Measurements from ENCODE around the gene STARD10. TPM values are rescaled to one million over a fixed set of nuclear protein-coding genes. Genes with fewer than 3 reads are reported as not detected.
"Not testable (repeated sequence)": the region's sequence is repeated elsewhere in the genome, so short reads cannot be mapped to it uniquely, and the experiment has no call there.

The STARD10 gene
- total and polyA plus RNA-seq, 11 donors: 35.2 to 237 (median 55.2) TPM

DNA sequence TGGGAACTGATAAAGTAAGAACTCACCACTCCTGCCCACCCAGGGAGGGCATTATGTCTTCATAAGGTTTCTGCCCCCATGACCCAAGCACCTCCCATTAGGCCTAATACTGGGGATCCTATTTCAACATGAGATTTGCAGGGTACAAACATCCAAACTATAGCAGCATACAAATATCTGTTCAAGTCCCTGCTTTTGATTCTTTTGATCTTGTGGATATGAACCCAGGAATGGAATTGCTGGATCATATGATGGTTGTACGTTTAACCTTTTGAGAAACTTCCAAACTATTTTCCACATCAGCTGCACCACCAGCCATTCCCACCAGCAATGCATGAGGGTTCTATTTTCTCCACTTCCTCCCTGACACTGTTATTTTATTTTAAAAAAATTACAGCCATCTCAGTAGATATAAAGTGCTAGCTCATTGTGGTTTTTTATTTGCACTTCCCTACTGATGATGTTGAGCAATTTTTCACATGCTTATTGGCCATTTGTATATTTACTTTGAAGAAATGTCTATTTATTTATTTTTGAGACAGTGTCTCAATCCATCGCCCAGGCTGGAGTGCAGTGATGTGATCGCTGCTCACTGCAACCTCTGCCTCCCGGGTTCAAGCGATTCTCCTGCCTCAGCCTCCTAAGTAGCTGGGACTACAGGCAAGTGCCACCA is 13.3 kb upstream of the STARD10 start:
- Histone ChIP-seq H3K36me3 (peaks cover 0 to 25% (median 4%) of the 10 kb centered on the region in 9 donors), H3K27ac (peak overlapping the region in 6 of 12 donors; percentile 9 to 94 (median 44)), H3K9me3 (no peaks in the 10 kb centered on the region), H3K4me1 (peaks cover 0 to 73% (median 3%) of the 10 kb centered on the region in 12 donors), H3K27me3 (no peaks in the 10 kb centered on the region), H3K4me3 (no peak overlapping the region)
- intact Hi-C loops (cut with DNase I): loop anchor here in 1 of 10 donors (10.0 kb wide), 1 partner anchor 1348 kb away; no protein-coding TSS in a partner anchor
- DNase-seq (peak in 1 of 5 donors; percentile 21), ATAC-seq (peak; percentile 11 to 69 (median 52))
- TF ChIP-seq, protein P1, sequence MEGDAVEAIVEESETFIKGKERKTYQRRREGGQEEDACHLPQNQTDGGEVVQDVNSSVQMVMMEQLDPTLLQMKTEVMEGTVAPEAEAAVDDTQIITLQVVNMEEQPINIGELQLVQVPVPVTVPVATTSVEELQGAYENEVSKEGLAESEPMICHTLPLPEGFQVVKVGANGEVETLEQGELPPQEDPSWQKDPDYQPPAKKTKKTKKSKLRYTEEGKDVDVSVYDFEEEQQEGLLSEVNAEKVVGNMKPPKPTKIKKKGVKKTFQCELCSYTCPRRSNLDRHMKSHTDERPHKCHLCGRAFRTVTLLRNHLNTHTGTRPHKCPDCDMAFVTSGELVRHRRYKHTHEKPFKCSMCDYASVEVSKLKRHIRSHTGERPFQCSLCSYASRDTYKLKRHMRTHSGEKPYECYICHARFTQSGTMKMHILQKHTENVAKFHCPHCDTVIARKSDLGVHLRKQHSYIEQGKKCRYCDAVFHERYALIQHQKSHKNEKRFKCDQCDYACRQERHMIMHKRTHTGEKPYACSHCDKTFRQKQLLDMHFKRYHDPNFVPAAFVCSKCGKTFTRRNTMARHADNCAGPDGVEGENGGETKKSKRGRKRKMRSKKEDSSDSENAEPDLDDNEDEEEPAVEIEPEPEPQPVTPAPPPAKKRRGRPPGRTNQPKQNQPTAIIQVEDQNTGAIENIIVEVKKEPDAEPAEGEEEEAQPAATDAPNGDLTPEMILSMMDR (IDR thresholded peaks at IDR 0.05): no peak
- no peak for TF ChIP-seq POLR2A (IDR thresholded peaks at IDR 0.05)
- WGBS, 4 donors: 81 to 90% (median 83%) methylated on average over 5 of the region's 5 CpGs

DNA sequence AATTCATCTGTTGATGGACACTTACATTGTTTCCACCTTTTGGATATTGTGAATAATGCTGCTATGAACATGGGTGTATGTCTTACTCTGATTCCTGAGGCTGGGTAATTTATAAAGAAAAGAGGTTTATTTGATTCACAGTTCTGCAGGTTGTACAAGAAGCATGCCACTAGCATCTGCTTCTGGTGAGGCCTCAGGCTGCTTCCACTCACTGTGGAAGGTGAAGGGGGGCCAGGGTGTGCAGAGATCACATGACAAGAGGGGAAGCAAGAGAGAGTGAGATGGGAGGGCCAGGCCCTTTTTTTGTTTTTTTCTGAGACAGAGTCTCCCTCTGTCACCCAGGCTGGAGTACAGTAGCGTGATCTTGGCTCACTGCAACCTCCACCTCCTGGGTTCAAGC is 12.5 kb upstream of the STARD10 start:
- Histone ChIP-seq H3K27ac (peak overlapping the region in 1 of 12 donors; percentile 94), H3K36me3 (peaks cover 0 to 25% (median 4%) of the 10 kb centered on the region in 9 donors), H3K4me1 (peaks cover 0 to 65% (median 0%) of the 10 kb centered on the region in 12 donors)
- H3K9me3 ChIP-seq, H3K27me3 ChIP-seq, H3K4me3 ChIP-seq, ATAC-seq: not testable (repeated sequence)
- peak in 1 of 5 donors; percentile 6 for DNase-seq
- WGBS, 4 donors: 92 to 100% (median 97%) methylated on average over 1 of the region's 1 CpG
- intact Hi-C loops (cut with DNase I): loop anchor here in 1 of 10 donors (10.0 kb wide), 1 partner anchor 1348 kb away; no protein-coding TSS in a partner anchor

DNA sequence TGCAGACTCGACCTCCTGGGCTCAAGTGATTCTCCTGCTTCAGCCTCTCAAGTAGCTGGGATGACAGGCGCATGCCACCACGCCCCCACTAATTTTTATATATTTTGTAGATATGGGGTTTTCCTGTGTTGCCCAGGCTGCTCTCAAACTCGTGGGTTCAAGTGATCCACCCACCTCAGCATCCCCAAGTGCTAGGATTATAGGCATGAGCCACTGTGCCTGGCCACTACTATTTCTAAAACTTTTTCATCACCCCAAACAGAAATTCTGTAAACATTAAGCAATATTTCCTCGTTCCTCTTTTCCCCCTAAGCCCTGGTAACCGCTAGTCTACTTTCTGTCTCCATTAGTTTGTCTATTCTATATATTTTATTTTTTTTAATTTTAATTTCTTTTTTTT is 11.4 kb upstream of the STARD10 start:
- intact Hi-C loops (cut with DNase I): loop anchor here in 1 of 10 donors (10.0 kb wide), 1 partner anchor 1350 kb away; no protein-coding TSS in a partner anchor
- no peak for ATAC-seq
- DNase-seq: no peak
- TF ChIP-seq POLR2A (IDR thresholded peaks at IDR 0.05): no peak
- TF ChIP-seq, protein P1 (IDR thresholded peaks at IDR 0.05): no peak
- H3K4me3 ChIP-seq: no peak overlapping the region
- H3K9me3 ChIP-seq: no peaks in the 10 kb centered on the region
- WGBS, 4 donors: 80 to 92% (median 83%) methylated on average over 6 of the region's 6 CpGs
- no peaks in the 10 kb centered on the region for H3K27me3 ChIP-seq
- H3K4me1 ChIP-seq: peaks cover 0 to 54% (median 0%) of the 10 kb centered on the region in 12 donors
- peaks cover 0 to 20% (median 4%) of the 10 kb centered on the region in 9 donors for H3K36me3 ChIP-seq
- peak overlapping the region in 1 of 12 donors; percentile 94 for H3K27ac ChIP-seq

DNA sequence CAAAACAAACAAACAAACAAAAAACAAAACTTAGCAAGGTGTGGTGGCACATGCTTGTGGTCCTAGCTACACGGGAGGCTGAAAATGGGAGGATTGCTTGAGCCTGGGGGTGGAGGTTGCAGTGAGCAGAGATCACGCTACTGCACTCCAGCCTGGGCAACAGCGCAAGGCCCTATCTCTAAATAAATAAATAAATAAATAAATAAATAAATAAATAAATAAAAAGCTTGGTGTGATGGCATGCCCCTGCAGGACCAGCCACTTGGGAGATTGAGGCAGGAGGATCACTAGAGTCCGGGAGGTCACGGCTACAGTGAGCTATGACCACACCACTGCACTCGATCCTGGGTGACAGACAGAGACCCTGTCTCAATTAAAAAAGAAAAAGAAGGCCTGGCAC is 9.0 kb upstream of the STARD10 start:
- Histone ChIP-seq H3K4me1 (peaks cover 0 to 30% (median 0%) of the 10 kb centered on the region in 12 donors), H3K27ac (no peak overlapping the region), H3K27me3 (no peaks in the 10 kb centered on the region), H3K9me3 (no peaks in the 10 kb centered on the region), H3K36me3 (no peaks in the 10 kb centered on the region), H3K4me3 (no peak overlapping the region)
- intact Hi-C loops (cut with DNase I): loop anchor here in 1 of 10 donors (10.0 kb wide), 1 partner anchor 1352 kb away; no protein-coding TSS in a partner anchor
- DNase-seq (peak in 1 of 5 donors; percentile 17), ATAC-seq (no peak)
- WGBS, 4 donors: 79 to 99% (median 90%) methylated on average over 6 of the region's 6 CpGs
- no peak for TF ChIP-seq POLR2A (IDR thresholded peaks at IDR 0.05)
- TF ChIP-seq, protein P1 (IDR thresholded peaks at IDR 0.05): no peak

Measured in heart left ventricle (tissue), 16 donors.